ENCODE results near the gene ITGA11. TPM values are rescaled to one million over a fixed set of nuclear protein-coding genes. Genes with fewer than 3 reads are reported as not detected.

The ITGA11 gene
- total RNA-seq, 1 donor = 0.27 TPM

GRCh38 chr15:68396068-68396467, 35.9 kb downstream of the ITGA11 start:
- DNase-seq (ENCODE audit: low read depth in 2 of 3, low spot score in 2 of 3) = no peak

GRCh38 chr15:68391121-68391520, 40.8 kb downstream of the ITGA11 start:
- DNase-seq (ENCODE audit: low read depth in 2 of 3, low spot score in 2 of 3) = no peak

GRCh38 chr15:68389936-68390817, 41.8 kb downstream of the ITGA11 start:
- peak in 2 of 3 donors; percentile 46 to 50 for DNase-seq (ENCODE audit: low read depth in 2 of 3, low spot score in 2 of 3)

- no peak for DNase-seq (ENCODE audit: low read depth in 2 of 3, low spot score in 2 of 3)
Observed at GRCh38 chr15:68389041-68389930, 42.7 kb downstream of the ITGA11 start.

GRCh38 chr15:68387381-68388143, 44.4 kb downstream of the ITGA11 start:
- DNase-seq (ENCODE audit: low read depth in 2 of 3, low spot score in 2 of 3) = no peak

- DNase-seq (ENCODE audit: low read depth in 2 of 3, low spot score in 2 of 3) = no peak
Observed at GRCh38 chr15:68386587-68387288, 45.2 kb downstream of the ITGA11 start.

- DNase-seq (ENCODE audit: low read depth in 2 of 3, low spot score in 2 of 3) = no peak
Observed at GRCh38 chr15:68385671-68386586, 46.0 kb downstream of the ITGA11 start.

- DNase-seq (ENCODE audit: low read depth in 2 of 3, low spot score in 2 of 3) = no peak
Observed at GRCh38 chr15:68385240-68385561, 46.8 kb downstream of the ITGA11 start.

- no peak for DNase-seq (ENCODE audit: low read depth in 2 of 3, low spot score in 2 of 3)
Observed at GRCh38 chr15:68384451-68385239, 47.3 kb downstream of the ITGA11 start.

- peak; percentile 7 to 75 (median 38) for DNase-seq (ENCODE audit: low read depth in 2 of 3, low spot score in 2 of 3)
Observed at GRCh38 chr15:68383161-68384074, 48.5 kb downstream of the ITGA11 start.

GRCh38 chr15:68382286-68383007, 49.5 kb downstream of the ITGA11 start:
- DNase-seq (ENCODE audit: low read depth in 2 of 3, low spot score in 2 of 3) = no peak

- no peak for DNase-seq (ENCODE audit: low read depth in 2 of 3, low spot score in 2 of 3)
Observed at GRCh38 chr15:68380456-68380855, 51.5 kb downstream of the ITGA11 start.

GRCh38 chr15:68379759-68380290, 52.1 kb downstream of the ITGA11 start:
- DNase-seq (ENCODE audit: low read depth in 2 of 3, low spot score in 2 of 3) = peak in 1 of 3 donors; percentile 59

GRCh38 chr15:68379058-68379758, 52.8 kb downstream of the ITGA11 start:
- no peak for DNase-seq (ENCODE audit: low read depth in 2 of 3, low spot score in 2 of 3)

GRCh38 chr15:68378595-68378994, 53.4 kb downstream of the ITGA11 start:
- no peak for DNase-seq (ENCODE audit: low read depth in 2 of 3, low spot score in 2 of 3)

- DNase-seq (ENCODE audit: low read depth in 2 of 3, low spot score in 2 of 3) = no peak
Observed at GRCh38 chr15:68377766-68378165, 54.2 kb downstream of the ITGA11 start.
